K562 (cell line): ENCODE results near the gene CEP19. TPM values are rescaled to one million over a fixed set of nuclear protein-coding genes. Genes with fewer than 3 reads are reported as not detected.

ENCODE experiments used
- ATF2 ChIP-seq: sonication (generic); formaldehyde crosslinking; IDR thresholded peaks from 2 replicates; pipeline ENCODE4 v1.8.1; 2022; ENCODE audit warnings: missing genetic modification reagents
- DACH1 ChIP-seq: fragments of 450-650 bp; IDR thresholded peaks from 2 replicates; pipeline ENCODE4 v1.6.1; 2018; ENCODE audit not compliant: partially characterized antibody
- GABPA ChIP-seq: fragments of 200-800 bp; sonication (Bioruptor generic); conservative IDR thresholded peaks from 2 replicates; pipeline ENCODE4 v1.6.1; 2016; ENCODE audit warnings: low read depth, missing genetic modification characterization, missing compliant biosample characterization
- GABPB1 ChIP-seq: sonication (generic); formaldehyde crosslinking; IDR thresholded peaks from 2 replicates; pipeline ENCODE4 v1.8.0; 2022; ENCODE audit warnings: mild to moderate bottlenecking, missing genetic modification reagents
- HIVEP1 ChIP-seq: fragments of 250-450 bp; sonication (Bioruptor Pico); IDR thresholded peaks from 2 replicates; pipeline ENCODE4 v1.4.0; 2020; ENCODE audit warnings: mild to moderate bottlenecking
- KDM4B ChIP-seq, 2 experiments: fragments of 450-650 bp in 1 of 2; sonication (generic) in 1 of 2; IDR thresholded peaks; 2 replicates each; pipeline ENCODE4 v1.6.1; 2016 to 2017; ENCODE audit warnings: borderline replicate concordance in 2 of 2, antibody characterized with exemption in 1 of 2, low read depth in 1 of 2, mild to moderate bottlenecking in 1 of 2
- PKNOX1 ChIP-seq: fragments of 450-650 bp; IDR thresholded peaks from 2 replicates; pipeline ENCODE4 v1.6.1; 2016
- RFX1 ChIP-seq: fragments of 450-650 bp; IDR thresholded peaks from 2 replicates; pipeline ENCODE4 v1.6.1; 2016; ENCODE audit warnings: mild to moderate bottlenecking, moderate library complexity
- TAF1 ChIP-seq: IDR thresholded peaks from 2 replicates; pipeline ENCODE4 v1.6.1; 2011; ENCODE audit warnings: mild to moderate bottlenecking, low read length, moderate library complexity; ENCODE audit not compliant: insufficient read depth, control insufficient read depth, severe bottlenecking; ENCODE audit errors: extremely low read depth
- THAP12 ChIP-seq: fragments of 250-450 bp; sonication (Bioruptor Pico); IDR thresholded peaks from 2 replicates; pipeline ENCODE4 v1.9.0; 2021; ENCODE audit warnings: mild to moderate bottlenecking, inconsistent platforms
- USF1 ChIP-seq: sonication (generic); formaldehyde crosslinking; IDR thresholded peaks from 2 replicates; pipeline ENCODE4 v1.9.0; 2022; ENCODE audit warnings: mild to moderate bottlenecking, missing genetic modification reagents
- VEZF1 ChIP-seq: fragments of 200-800 bp; sonication (Bioruptor generic); IDR thresholded peaks from 2 replicates; pipeline ENCODE4 v1.6.1; 2017; ENCODE audit warnings: missing genetic modification characterization, missing compliant biosample characterization
- ZFX ChIP-seq: sonication (generic); formaldehyde crosslinking; IDR thresholded peaks from 2 replicates; pipeline ENCODE4 v1.8.0; 2022; ENCODE audit warnings: mild to moderate bottlenecking, missing genetic modification reagents, moderate library complexity
- ZNF143 ChIP-seq: sonication (generic); formaldehyde crosslinking; IDR thresholded peaks from 2 replicates; pipeline ENCODE4 v1.9.0; 2022; ENCODE audit warnings: mild to moderate bottlenecking, missing genetic modification reagents
- ZNF263 ChIP-seq: sonication (generic); formaldehyde crosslinking; IDR thresholded peaks from 2 replicates; pipeline ENCODE4 v1.8.0; 2022; ENCODE audit warnings: mild to moderate bottlenecking, missing genetic modification reagents, borderline replicate concordance
- ZNF778 ChIP-seq: fragments of 450-650 bp; formaldehyde crosslinking; IDR thresholded peaks from 2 replicates; pipeline ENCODE4 v1.4.0; 2020; ENCODE audit warnings: mild to moderate bottlenecking, moderate library complexity
- polyA plus RNA-seq, 8 experiments: library from polyadenylated mRNA; depleted of rRNA in 4 of 8; stranded (reverse) in 5 of 8; unstranded in 3 of 8; fragments of >200 nt; fragmentation: Nextera tagmentation in 2 of 8; fragmentation: Illumina TruSeq in 1 of 8; extraction: Ambion mirVana in 2 of 8; extraction: Trizol in 1 of 8; gene quantifications; 2 replicates each; pipeline versions ENCODE4 v1.2.1 to v1.2.3, GENCODE V29; 2011 to 2014; ENCODE audit warnings: inconsistent platforms in 1 of 8, missing spikeins in 1 of 8
- total RNA-seq, 7 experiments: library from RNA; depleted of rRNA in 6 of 7; stranded (reverse); fragments of >200 nt in 6 of 7; fragmentation: Illumina TruSeq in 2 of 7; extraction: Trizol in 2 of 7; gene quantifications; 2 replicates each; pipeline versions ENCODE4 v1.2.1 to v1.2.3, GENCODE V29; 2011 to 2021; ENCODE audit warnings: low replicate concordance in 1 of 7

The CEP19 gene
- total and polyA plus RNA-seq, 9 of the 15 experiments (the other 6 are each of a cell fraction or from before 2014, with no cell fraction given): 2.5 to 4.5 (median 3.7) TPM

GRCh38 chr3:196712514-196713413 lies 714 bp upstream of the CEP19 start (continued):
- TF ChIP-seq USF1 (CRISPR knock-in tag): no peak
- no peak for TF ChIP-seq ATF2
- no peak for TF ChIP-seq KDM4B (IDR thresholded peaks at IDR 0.05; ENCODE audit: borderline replicate concordance in 2 of 2, low read depth in 1 of 2)
- TF ChIP-seq THAP12 (CRISPR knock-in tag): no peak
- TF ChIP-seq PKNOX1: peak; percentile 59
- peak; percentile 53 for TF ChIP-seq VEZF1
- peak; percentile 48; the same call in 1 of the 2 replicates for TF ChIP-seq ZFX (CRISPR knock-in tag)
- TF ChIP-seq HIVEP1 (CRISPR knock-in tag): no peak
- peak; percentile 17; the same call in 1 of the 2 replicates for TF ChIP-seq ZNF263
- 0 out of 2 replicates have a peak, but pooled peaks have one; percentile 25 for TF ChIP-seq GABPB1 (CRISPR knock-in tag)
- TF ChIP-seq TAF1: peak; percentile 15
- no peak for TF ChIP-seq ZNF778 (CRISPR knock-in tag)
- TF ChIP-seq RFX1: no peak
- TF ChIP-seq GABPA (tag): peak; percentile 6
- TF ChIP-seq DACH1: no peak
- no peak for TF ChIP-seq ZNF143
